ENCODE data around the gene PLA2G10.

GRCh38 chr16:14677627-14678026 is 16.5 kb downstream of the PLA2G10 start:
- no peak for TF ChIP-seq CTCF (IDR thresholded peaks at IDR 0.05; ENCODE audit: insufficient read depth, low read depth, low read length)
- TF ChIP-seq EZH2 (IDR thresholded peaks at IDR 0.05; ENCODE audit: insufficient read depth, low read length): no peak
